ENCODE measurements around the gene TMEM179B.

DNA sequence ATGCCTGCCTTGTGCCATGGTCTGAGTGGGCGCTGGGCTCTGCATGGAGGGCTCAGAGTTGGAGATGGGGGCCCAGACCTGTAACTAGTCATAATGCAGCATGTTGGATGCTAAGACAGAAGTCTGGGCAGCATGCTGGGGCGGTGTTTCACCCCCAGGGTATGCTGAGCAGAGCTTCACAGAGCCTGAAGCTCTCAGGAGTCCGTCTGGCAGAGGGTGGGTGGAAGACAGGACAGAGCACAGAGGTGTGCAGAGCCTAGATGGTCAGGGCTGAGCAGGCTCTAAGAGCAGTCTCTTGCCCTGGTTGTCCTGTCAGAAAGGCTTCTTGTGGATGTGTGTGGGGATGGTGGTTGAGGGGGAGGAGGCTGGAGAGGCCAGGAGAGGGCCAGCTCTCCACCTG lies 8.8 kb upstream of the TMEM179B start:
- TF ChIP-seq YY1 (IDR thresholded peaks at IDR 0.05; ENCODE audit: insufficient read depth, insufficient read length) (no peak), SUZ12 (IDR thresholded peaks at IDR 0.05; ENCODE audit: extremely low read depth, insufficient read depth, insufficient read length) (no peak)

Measured in NT2/D1 (cell line).